ENCODE measurements around the gene TBC1D5. TPM values are rescaled to one million over a fixed set of nuclear protein-coding genes. Genes with fewer than 3 reads are reported as not detected.

The TBC1D5 gene
- total RNA-seq, 1 experiment from 2014 or later = 43.3 TPM

DNA sequence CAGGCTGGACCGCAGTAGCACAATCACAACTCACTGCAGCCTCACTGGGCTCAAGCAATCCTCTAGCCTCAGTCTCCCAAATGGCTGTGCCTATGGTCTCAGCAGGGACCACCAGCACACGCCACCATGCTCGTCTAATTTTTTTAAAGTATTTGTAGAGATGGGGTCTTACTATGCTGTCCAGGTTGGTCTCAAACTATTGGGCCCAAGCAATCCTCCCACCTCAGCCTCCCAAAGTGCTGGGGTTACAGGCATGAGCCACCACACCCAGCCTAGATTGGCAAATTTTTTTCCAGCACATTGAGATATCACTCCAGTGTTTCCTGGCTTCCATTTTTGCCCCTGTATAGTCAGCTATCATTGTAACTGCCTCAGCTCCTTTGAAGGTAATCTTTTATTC, 18.3 kb downstream of the TBC1D5 start:
- no peak for TF ChIP-seq CTCF (IDR thresholded peaks at IDR 0.05; ENCODE audit: unreplicated experiment)
- ChIA-PET CTCF (interaction anchor here (0.6 to 0.7 kb wide), 2 partner anchors 326 to 633 kb away, joined by 3 to 4 read pairs; no protein-coding TSS in a partner anchor), POLR2A (no interaction called here)
- intact Hi-C loops (cut with micrococcal nuclease) = no loop called here
- H3K9me3 Mint-ChIP-seq (ENCODE audit: unreplicated experiment) = no peaks in the 10 kb centered on the region
- peaks cover 15% of the 10 kb centered on the region for H3K36me3 Mint-ChIP-seq (ENCODE audit: insufficient read depth, unreplicated experiment)
- DNase-seq (ENCODE audit: unreplicated experiment) = no peak
- H3K4me1 Mint-ChIP-seq (ENCODE audit: insufficient read depth, unreplicated experiment) = peaks cover 6% of the 10 kb centered on the region
- H3K27me3 Mint-ChIP-seq (ENCODE audit: insufficient read depth, unreplicated experiment) = no peaks in the 10 kb centered on the region
- no peak overlapping the region for H3K27ac Mint-ChIP-seq (ENCODE audit: low read depth, unreplicated experiment)
- BruUV-seq (replicated peaks) = no TSS peak
- H3K4me3 Mint-ChIP-seq (ENCODE audit: unreplicated experiment) = no peak overlapping the region

DNA sequence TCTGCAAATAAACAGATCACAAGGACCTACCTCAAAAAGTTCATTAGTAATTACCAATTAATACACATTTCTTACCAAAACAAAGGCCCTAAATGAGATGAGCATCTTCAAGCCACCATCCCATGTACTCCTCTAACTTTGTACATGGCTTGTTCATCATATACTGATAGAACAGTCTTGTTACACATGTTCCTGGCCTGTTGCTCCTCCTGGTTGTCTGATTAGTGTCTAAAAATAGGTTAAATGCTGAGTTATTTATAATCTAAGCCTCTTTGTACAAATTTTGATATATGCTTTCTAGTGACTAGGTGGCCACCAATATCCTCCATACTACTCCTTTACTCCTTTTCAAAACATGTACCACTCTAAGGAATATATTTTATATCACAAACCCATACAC, 25.0 kb downstream of the TBC1D5 start:
- CTCF ChIA-PET = no interaction called here
- no peak for TF ChIP-seq CTCF (IDR thresholded peaks at IDR 0.05; ENCODE audit: unreplicated experiment)
- POLR2A ChIA-PET = no interaction called here
- Mint-ChIP-seq H3K27ac (ENCODE audit: low read depth, unreplicated experiment) (no peak overlapping the region), H3K4me1 (ENCODE audit: insufficient read depth, unreplicated experiment) (no peaks in the 10 kb centered on the region), H3K36me3 (ENCODE audit: insufficient read depth, unreplicated experiment) (peaks cover 30% of the 10 kb centered on the region), H3K9me3 (ENCODE audit: unreplicated experiment) (no peaks in the 10 kb centered on the region), H3K4me3 (ENCODE audit: unreplicated experiment) (no peak overlapping the region), H3K27me3 (ENCODE audit: insufficient read depth, unreplicated experiment) (no peaks in the 10 kb centered on the region)
- intact Hi-C loops (cut with micrococcal nuclease) = no loop called here
- DNase-seq (ENCODE audit: unreplicated experiment) = no peak
- no TSS peak for BruUV-seq (replicated peaks)

- intact Hi-C loops (cut with micrococcal nuclease) = no loop called here
- POLR2A ChIA-PET = no interaction called here
Measured at GRCh38 chr3:17714473-17714872, 28.0 kb downstream of the TBC1D5 start.

DNA sequence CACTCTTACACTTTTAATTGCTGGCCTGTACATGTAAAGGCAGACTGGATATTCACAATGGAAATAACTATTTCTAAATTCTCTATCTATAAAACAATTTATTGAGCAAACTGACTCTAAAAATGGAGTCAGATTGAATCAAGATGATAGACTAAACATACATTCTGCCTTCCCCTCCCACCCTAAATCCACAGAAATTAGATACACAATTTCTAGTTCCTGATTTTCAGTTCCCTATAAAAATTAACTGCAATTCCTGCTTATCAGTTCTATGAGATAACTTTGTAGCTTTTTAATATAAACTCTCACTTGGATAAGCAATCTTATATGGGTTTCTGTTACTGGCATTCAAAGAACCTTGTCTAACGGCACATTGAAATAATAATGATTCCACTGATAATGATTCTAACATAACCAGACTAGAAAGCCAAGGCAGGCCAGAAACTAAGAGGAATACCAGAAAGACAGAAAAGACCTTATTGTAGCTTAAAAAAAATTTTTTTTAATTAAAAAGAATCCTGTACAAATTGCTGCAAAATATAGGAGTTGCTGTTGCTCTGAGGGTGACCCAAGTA, 33.1 kb downstream of the TBC1D5 start:
- no peaks in the 10 kb centered on the region for H3K27me3 Mint-ChIP-seq (ENCODE audit: insufficient read depth, unreplicated experiment)
- POLR2A ChIA-PET = no interaction called here
- H3K36me3 Mint-ChIP-seq (ENCODE audit: insufficient read depth, unreplicated experiment) = peaks cover 22% of the 10 kb centered on the region
- DNase-seq (ENCODE audit: unreplicated experiment) = no peak
- no peak overlapping the region for H3K4me3 Mint-ChIP-seq (ENCODE audit: unreplicated experiment)
- CTCF ChIA-PET = interaction anchor here (1.5 kb wide), 1 partner anchor 22 kb away, joined by 3 read pairs; no protein-coding TSS in a partner anchor
- intact Hi-C loops (cut with micrococcal nuclease) = no loop called here
- TF ChIP-seq CTCF (IDR thresholded peaks at IDR 0.05; ENCODE audit: unreplicated experiment) = no peak
- no peaks in the 10 kb centered on the region for H3K9me3 Mint-ChIP-seq (ENCODE audit: unreplicated experiment)
- no peaks in the 10 kb centered on the region for H3K4me1 Mint-ChIP-seq (ENCODE audit: insufficient read depth, unreplicated experiment)
- no TSS peak for BruUV-seq (replicated peaks)
- H3K27ac Mint-ChIP-seq (ENCODE audit: low read depth, unreplicated experiment) = no peak overlapping the region

More at GRCh38 chr3:17714473-17714872, 28.0 kb downstream of the TBC1D5 start:
- Mint-ChIP-seq H3K27ac (ENCODE audit: low read depth, unreplicated experiment) (no peak overlapping the region), H3K9me3 (ENCODE audit: unreplicated experiment) (no peaks in the 10 kb centered on the region), H3K4me3 (ENCODE audit: unreplicated experiment) (no peak overlapping the region), H3K27me3 (ENCODE audit: insufficient read depth, unreplicated experiment) (no peaks in the 10 kb centered on the region), H3K36me3 (ENCODE audit: insufficient read depth, unreplicated experiment) (peaks cover 36% of the 10 kb centered on the region), H3K4me1 (ENCODE audit: insufficient read depth, unreplicated experiment) (no peaks in the 10 kb centered on the region)
- no peak for TF ChIP-seq CTCF (IDR thresholded peaks at IDR 0.05; ENCODE audit: unreplicated experiment)
- no peak for DNase-seq (ENCODE audit: unreplicated experiment)
- BruUV-seq (replicated peaks) = no TSS peak
- CTCF ChIA-PET = interaction anchor here (2.0 kb wide), 1 partner anchor 127 kb away, joined by 5 read pairs; no protein-coding TSS in a partner anchor
